Cardiac ventricle fibroblast (primary cell): ENCODE results near the gene TMC2. TPM values are rescaled to one million over a fixed set of nuclear protein-coding genes. Genes with fewer than 3 reads are reported as not detected.

ENCODE experiments used
- total RNA-seq: library from RNA; depleted of rRNA; stranded (reverse); fragments of >200 nt; gene quantifications from 2 replicates; pipeline ENCODE4 v1.2.3, GENCODE V29; 2015

The TMC2 gene
- total RNA-seq, result not detected in 2 replicates

GRCh38 chr20:2536560-2536986 lies at the start of gene TMC2:
Gene TMC2, plus strand, starts transcription at chr20:2536573. Its CDS starts 49 bp downstream, at chr20:2536622.

GRCh38 chr20:2508631-2509467 lies 27.5 kb upstream of the TMC2 start, which contains the start of gene ZNF343:
Gene ZNF343, minus strand, starts transcription at chr20:2508915. Its CDS starts 15,020 bp downstream, at chr20:2493895.

GRCh38 chr20:2651772-2652723 lies 115.7 kb downstream of the TMC2 start, which contains the start of gene NOP56:
Gene NOP56, plus strand, starts transcription at chr20:2652632. Its CDS starts 29 bp downstream, at chr20:2652661.

DNA sequence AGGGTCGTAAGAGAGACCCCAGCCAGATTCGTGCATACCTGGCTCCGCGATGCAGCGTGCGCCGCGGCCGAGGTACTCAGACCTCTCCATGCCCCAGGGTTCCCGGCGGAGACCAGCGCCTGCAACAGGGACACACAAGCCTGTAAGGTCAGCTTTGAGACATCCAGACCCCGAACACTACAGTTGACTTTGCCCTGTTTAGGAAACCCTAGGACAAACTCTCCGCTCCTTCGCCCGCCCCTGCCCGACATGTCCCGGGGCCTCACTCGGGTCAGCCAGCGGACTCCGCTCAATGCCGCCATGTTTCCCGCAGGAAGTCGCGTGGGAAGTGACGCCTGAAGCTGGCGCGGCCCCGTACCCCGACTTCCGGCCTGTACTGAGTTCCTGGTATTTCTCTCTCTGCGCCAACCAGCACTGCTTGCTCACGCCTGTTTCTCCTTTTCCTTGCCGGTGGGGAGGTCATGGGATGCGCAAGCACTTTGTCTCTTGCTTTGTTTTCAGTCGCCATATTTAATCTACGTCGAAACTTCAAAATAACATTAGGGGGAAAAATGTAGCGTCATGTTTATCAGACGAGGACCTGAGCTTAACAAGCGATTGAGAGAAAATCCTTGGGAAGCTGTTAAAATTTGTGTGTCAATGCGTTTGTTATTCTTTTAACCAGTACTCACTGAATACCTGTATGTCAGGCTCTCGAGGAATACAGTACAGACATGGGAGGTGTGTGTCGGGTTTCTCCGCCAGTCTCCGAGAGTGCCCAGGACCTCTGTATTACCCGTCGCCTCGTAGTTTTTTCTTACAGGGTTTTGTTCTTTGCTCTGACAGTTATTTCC lies 127.7 kb downstream of the TMC2 start, which contains the start of gene IDH3B:
IDH3B (minus strand) TSS at position 330 of the 833 bp plus-strand sequence; CDS start at position 302, 28 bp downstream.

Other genes starting within 250 kb of the TMC2 start
- gene TGM3, start 240.6 kb upstream of the TMC2 start, total RNA-seq, result not detected in 2 replicates
- gene TGM6, start 155.7 kb upstream of the TMC2 start, total RNA-seq, result not detected in 2 replicates
- 150 and 161 TPM in 2 replicates for gene SNRPB, start 65.8 kb upstream of the TMC2 start, total RNA-seq
- 4.8 and 16.0 TPM in 2 replicates for gene ZNF343, start 27.7 kb upstream of the TMC2 start, total RNA-seq
- 66.0 and 77.4 TPM in 2 replicates for gene NOP56, start 116.1 kb downstream of the TMC2 start, total RNA-seq
- 58.4 and 62.0 TPM in 2 replicates for gene IDH3B, start 127.6 kb downstream of the TMC2 start, total RNA-seq
- 0.49 and 0.69 TPM in 2 replicates for gene EBF4, start 156.2 kb downstream of the TMC2 start, total RNA-seq